H1 (cell line): ENCODE measurements around the gene TRMT10B.
"Not testable (repeated sequence)": the region's sequence is repeated elsewhere in the genome, so short reads cannot be mapped to it uniquely, and the experiment has no call there.

Experiments used
- MAX ChIP-seq: IDR thresholded peaks from 2 replicates; pipeline ENCODE4 v1.6.1; 2012; ENCODE audit warnings: inconsistent platforms
- PHF8 ChIP-seq: fragments of 200-600 bp; sonication (generic); conservative IDR thresholded peaks from 2 replicates; pipeline ENCODE4 v1.7.1; 2012; ENCODE audit warnings: low read depth, mild to moderate bottlenecking, inconsistent platforms, low read length, moderate library complexity
- POLR2A ChIP-seq, 2 experiments: IDR thresholded peaks; 1 replicate in 1 of 2; 2 replicates in 1 of 2; pipeline ENCODE4 v1.6.1; 2011; ENCODE audit warnings: low read depth in 2 of 2, low read length in 2 of 2, mild to moderate bottlenecking in 2 of 2; ENCODE audit errors: control extremely low read depth in 1 of 2
- RAD21 ChIP-seq, 2 experiments: IDR thresholded peaks in 1 of 2; conservative IDR thresholded peaks in 1 of 2; 2 replicates each; pipeline ENCODE4 v1.6.1; 2011; ENCODE audit warnings: low read depth in 2 of 2, low read length in 2 of 2, improper control_type of control experiment in 1 of 2, inconsistent platforms in 1 of 2, mild to moderate bottlenecking in 1 of 2, moderate library complexity in 1 of 2
- RFX5 ChIP-seq: IDR thresholded peaks from 2 replicates; pipeline ENCODE4 v1.6.1; 2011; ENCODE audit warnings: low read depth, low read length, improper control_type of control experiment, borderline replicate concordance
- SIX5 ChIP-seq: IDR thresholded peaks from 2 replicates; pipeline ENCODE4 v1.6.1; 2011; ENCODE audit warnings: mild to moderate bottlenecking, low read depth, low read length
- ZNF274 ChIP-seq: IDR thresholded peaks from 2 replicates; pipeline ENCODE4 v1.7.0; 2012; ENCODE audit warnings: low read length, borderline replicate concordance; ENCODE audit errors: extremely low read depth

GRCh38 chr9:37752112-37752511, 1.5 kb upstream of the TRMT10B start:
- not testable (repeated sequence) for TF ChIP-seq RFX5; PHF8; SIX5; MAX; RAD21 (IDR thresholded peaks at IDR 0.05 in 1 of 2, conservative IDR thresholded peaks at IDR 0.05 in 1 of 2; ENCODE audit: low read depth in 2 of 2, low read length in 2 of 2); ZNF274; POLR2A (IDR thresholded peaks at IDR 0.05; ENCODE audit: control extremely low read depth in 1 of 2, low read depth in 2 of 2, low read length in 2 of 2)
